ENCODE results near the gene ZCCHC14. TPM values are rescaled to one million over a fixed set of nuclear protein-coding genes. Genes with fewer than 3 reads are reported as not detected.

ZCCHC14 gene
- total RNA-seq, 1 donor from 2014 or later, result 19.0 TPM

- Histone ChIP-seq H3K27me3 (ENCODE audit: insufficient read depth, low read length) (no peaks in the 10 kb centered on the region), H3K79me2 (ENCODE audit: insufficient read depth, low read length) (peaks cover 28% of the 10 kb centered on the region), H3K36me3 (ENCODE audit: insufficient read depth, low read length) (peaks cover 12% of the 10 kb centered on the region), H3K27ac (ENCODE audit: low read depth, low read length) (no peak overlapping the region), H3K9me3 (ENCODE audit: insufficient read depth, low read depth, low read length) (no peaks in the 10 kb centered on the region), H3K4me2 (ENCODE audit: low read length) (no peak overlapping the region), H4K20me1 (ENCODE audit: insufficient read depth, low read length) (peaks cover 52% of the 10 kb centered on the region), H3K9ac (ENCODE audit: low read length) (no peak overlapping the region), H3K4me1 (ENCODE audit: insufficient read depth, low read length) (no peaks in the 10 kb centered on the region), H2AFZ (ENCODE audit: low read depth, low read length) (no peak overlapping the region), H3K4me3 (ENCODE audit: insufficient read depth, low read depth, low read length) (no peak overlapping the region)
- H3K4me1 Mint-ChIP-seq (ENCODE audit: low read depth, unreplicated experiment), result peaks cover 9% of the 10 kb centered on the region
- peaks cover 21% of the 10 kb centered on the region for H3K36me3 Mint-ChIP-seq (ENCODE audit: low read depth, unreplicated experiment)
- no peak overlapping the region for H3K27ac Mint-ChIP-seq (ENCODE audit: unreplicated experiment)
- H3K27me3 Mint-ChIP-seq (ENCODE audit: low read depth, unreplicated experiment), result no peaks in the 10 kb centered on the region
- no peaks in the 10 kb centered on the region for H3K9me3 Mint-ChIP-seq (ENCODE audit: unreplicated experiment)
- no peak for DNase-seq (ENCODE audit: low read depth)
- FAIRE-seq, result no peak
- no peak for TF ChIP-seq EZH2 (IDR thresholded peaks at IDR 0.05; ENCODE audit: insufficient read depth, low read length)
- TF ChIP-seq, protein P1, sequence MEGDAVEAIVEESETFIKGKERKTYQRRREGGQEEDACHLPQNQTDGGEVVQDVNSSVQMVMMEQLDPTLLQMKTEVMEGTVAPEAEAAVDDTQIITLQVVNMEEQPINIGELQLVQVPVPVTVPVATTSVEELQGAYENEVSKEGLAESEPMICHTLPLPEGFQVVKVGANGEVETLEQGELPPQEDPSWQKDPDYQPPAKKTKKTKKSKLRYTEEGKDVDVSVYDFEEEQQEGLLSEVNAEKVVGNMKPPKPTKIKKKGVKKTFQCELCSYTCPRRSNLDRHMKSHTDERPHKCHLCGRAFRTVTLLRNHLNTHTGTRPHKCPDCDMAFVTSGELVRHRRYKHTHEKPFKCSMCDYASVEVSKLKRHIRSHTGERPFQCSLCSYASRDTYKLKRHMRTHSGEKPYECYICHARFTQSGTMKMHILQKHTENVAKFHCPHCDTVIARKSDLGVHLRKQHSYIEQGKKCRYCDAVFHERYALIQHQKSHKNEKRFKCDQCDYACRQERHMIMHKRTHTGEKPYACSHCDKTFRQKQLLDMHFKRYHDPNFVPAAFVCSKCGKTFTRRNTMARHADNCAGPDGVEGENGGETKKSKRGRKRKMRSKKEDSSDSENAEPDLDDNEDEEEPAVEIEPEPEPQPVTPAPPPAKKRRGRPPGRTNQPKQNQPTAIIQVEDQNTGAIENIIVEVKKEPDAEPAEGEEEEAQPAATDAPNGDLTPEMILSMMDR (IDR thresholded peaks at IDR 0.05; ENCODE audit: insufficient read depth, low read depth, low read length), result no peak
- H3K4me3 Mint-ChIP-seq (ENCODE audit: unreplicated experiment), result no peak overlapping the region
Measured at GRCh38 chr16:87359121-87359520, 133.7 kb downstream of the ZCCHC14 start.

DNA sequence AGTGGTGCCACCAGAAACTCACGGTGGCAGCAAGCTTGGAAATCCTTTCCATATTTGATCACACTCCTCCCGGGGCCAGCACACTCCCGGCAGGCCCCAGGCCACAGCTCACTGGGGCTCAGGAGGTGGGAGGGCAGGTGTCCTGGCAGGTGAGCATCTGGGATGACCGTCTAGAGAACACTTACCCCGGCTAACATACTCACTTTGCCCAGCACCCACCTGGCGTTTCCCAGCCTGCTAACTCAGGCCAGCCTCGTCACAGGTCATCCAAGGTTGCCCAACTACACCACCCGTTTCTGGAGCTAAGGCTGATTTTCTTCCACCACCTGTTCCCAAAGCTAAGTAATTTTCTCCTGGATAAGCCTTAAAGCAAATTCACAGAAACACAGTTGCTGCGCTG is 134.1 kb downstream of the ZCCHC14 start:
- Mint-ChIP-seq H3K4me1 (ENCODE audit: low read depth, unreplicated experiment) (peaks cover 9% of the 10 kb centered on the region), H3K27ac (ENCODE audit: unreplicated experiment) (no peak overlapping the region), H3K4me3 (ENCODE audit: unreplicated experiment) (no peak overlapping the region), H3K9me3 (ENCODE audit: unreplicated experiment) (no peaks in the 10 kb centered on the region), H3K36me3 (ENCODE audit: low read depth, unreplicated experiment) (peaks cover 21% of the 10 kb centered on the region), H3K27me3 (ENCODE audit: low read depth, unreplicated experiment) (no peaks in the 10 kb centered on the region)
- H3K27me3 ChIP-seq (ENCODE audit: insufficient read depth, low read length), result no peaks in the 10 kb centered on the region
- H3K9ac ChIP-seq (ENCODE audit: low read length), result no peak overlapping the region
- no peaks in the 10 kb centered on the region for H3K9me3 ChIP-seq (ENCODE audit: insufficient read depth, low read depth, low read length)
- H3K79me2 ChIP-seq (ENCODE audit: insufficient read depth, low read length), result peaks cover 27% of the 10 kb centered on the region
- peaks cover 49% of the 10 kb centered on the region for H4K20me1 ChIP-seq (ENCODE audit: insufficient read depth, low read length)
- TF ChIP-seq EZH2 (IDR thresholded peaks at IDR 0.05; ENCODE audit: insufficient read depth, low read length), result no peak
- TF ChIP-seq, protein P1 (IDR thresholded peaks at IDR 0.05; ENCODE audit: insufficient read depth, low read depth, low read length), result no peak
- no peak overlapping the region for H2AFZ ChIP-seq (ENCODE audit: low read depth, low read length)
- H3K36me3 ChIP-seq (ENCODE audit: insufficient read depth, low read length), result peaks cover 12% of the 10 kb centered on the region
- no peaks in the 10 kb centered on the region for H3K4me1 ChIP-seq (ENCODE audit: insufficient read depth, low read length)
- no peak overlapping the region for H3K27ac ChIP-seq (ENCODE audit: low read depth, low read length)
- no peak for DNase-seq (ENCODE audit: low read depth)
- no peak overlapping the region for H3K4me2 ChIP-seq (ENCODE audit: low read length)
- H3K4me3 ChIP-seq (ENCODE audit: insufficient read depth, low read depth, low read length), result no peak overlapping the region
- FAIRE-seq, result no peak

- no peak for DNase-seq (ENCODE audit: low read depth)
- no peaks in the 10 kb centered on the region for H3K9me3 Mint-ChIP-seq (ENCODE audit: unreplicated experiment)
- H3K4me1 Mint-ChIP-seq (ENCODE audit: low read depth, unreplicated experiment), result peaks cover 9% of the 10 kb centered on the region
- no peak overlapping the region for H3K4me2 ChIP-seq (ENCODE audit: low read length)
- H3K9ac ChIP-seq (ENCODE audit: low read length), result no peak overlapping the region
- H3K4me3 Mint-ChIP-seq (ENCODE audit: unreplicated experiment), result no peak overlapping the region
- FAIRE-seq, result no peak
- H3K27ac Mint-ChIP-seq (ENCODE audit: unreplicated experiment), result no peak overlapping the region
- no peak overlapping the region for H3K27ac ChIP-seq (ENCODE audit: low read depth, low read length)
- no peaks in the 10 kb centered on the region for H3K9me3 ChIP-seq (ENCODE audit: insufficient read depth, low read depth, low read length)
- peaks cover 44% of the 10 kb centered on the region for H4K20me1 ChIP-seq (ENCODE audit: insufficient read depth, low read length)
- peaks cover 24% of the 10 kb centered on the region for H3K79me2 ChIP-seq (ENCODE audit: insufficient read depth, low read length)
- peaks cover 21% of the 10 kb centered on the region for H3K36me3 Mint-ChIP-seq (ENCODE audit: low read depth, unreplicated experiment)
- no peaks in the 10 kb centered on the region for H3K27me3 ChIP-seq (ENCODE audit: insufficient read depth, low read length)
- no peak overlapping the region for H3K4me3 ChIP-seq (ENCODE audit: insufficient read depth, low read depth, low read length)
- TF ChIP-seq, protein P1 (IDR thresholded peaks at IDR 0.05; ENCODE audit: insufficient read depth, low read depth, low read length), result no peak
- no peak for TF ChIP-seq EZH2 (IDR thresholded peaks at IDR 0.05; ENCODE audit: insufficient read depth, low read length)
- no peak overlapping the region for H2AFZ ChIP-seq (ENCODE audit: low read depth, low read length)
- no peaks in the 10 kb centered on the region for H3K27me3 Mint-ChIP-seq (ENCODE audit: low read depth, unreplicated experiment)
- peaks cover 12% of the 10 kb centered on the region for H3K36me3 ChIP-seq (ENCODE audit: insufficient read depth, low read length)
- no peaks in the 10 kb centered on the region for H3K4me1 ChIP-seq (ENCODE audit: insufficient read depth, low read length)
Measured at GRCh38 chr16:87358250-87358649, 134.6 kb downstream of the ZCCHC14 start.
